NCI-H748 (cell line): ENCODE data around the gene CAST.
"Not testable (repeated sequence)": the region's sequence is repeated elsewhere in the genome, so short reads cannot be mapped to it uniquely, and the experiment has no call there.

ENCODE experiments used
- DNase-seq: peaks from one replicate; lab custom pipeline; 2025; ENCODE audit not compliant: unreplicated experiment; lab: John Stamatoyannopoulos, UW

The CAST gene, protein sequence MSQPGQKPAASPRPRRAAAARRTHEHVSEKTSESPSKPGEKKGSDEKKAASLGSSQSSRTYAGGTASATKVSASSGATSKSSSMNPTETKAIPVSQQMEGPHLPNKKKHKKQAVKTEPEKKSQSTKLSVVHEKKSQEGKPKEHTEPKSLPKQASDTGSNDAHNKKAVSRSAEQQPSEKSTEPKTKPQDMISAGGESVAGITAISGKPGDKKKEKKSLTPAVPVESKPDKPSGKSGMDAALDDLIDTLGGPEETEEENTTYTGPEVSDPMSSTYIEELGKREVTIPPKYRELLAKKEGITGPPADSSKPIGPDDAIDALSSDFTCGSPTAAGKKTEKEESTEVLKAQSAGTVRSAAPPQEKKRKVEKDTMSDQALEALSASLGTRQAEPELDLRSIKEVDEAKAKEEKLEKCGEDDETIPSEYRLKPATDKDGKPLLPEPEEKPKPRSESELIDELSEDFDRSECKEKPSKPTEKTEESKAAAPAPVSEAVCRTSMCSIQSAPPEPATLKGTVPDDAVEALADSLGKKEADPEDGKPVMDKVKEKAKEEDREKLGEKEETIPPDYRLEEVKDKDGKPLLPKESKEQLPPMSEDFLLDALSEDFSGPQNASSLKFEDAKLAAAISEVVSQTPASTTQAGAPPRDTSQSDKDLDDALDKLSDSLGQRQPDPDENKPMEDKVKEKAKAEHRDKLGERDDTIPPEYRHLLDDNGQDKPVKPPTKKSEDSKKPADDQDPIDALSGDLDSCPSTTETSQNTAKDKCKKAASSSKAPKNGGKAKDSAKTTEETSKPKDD

DNA sequence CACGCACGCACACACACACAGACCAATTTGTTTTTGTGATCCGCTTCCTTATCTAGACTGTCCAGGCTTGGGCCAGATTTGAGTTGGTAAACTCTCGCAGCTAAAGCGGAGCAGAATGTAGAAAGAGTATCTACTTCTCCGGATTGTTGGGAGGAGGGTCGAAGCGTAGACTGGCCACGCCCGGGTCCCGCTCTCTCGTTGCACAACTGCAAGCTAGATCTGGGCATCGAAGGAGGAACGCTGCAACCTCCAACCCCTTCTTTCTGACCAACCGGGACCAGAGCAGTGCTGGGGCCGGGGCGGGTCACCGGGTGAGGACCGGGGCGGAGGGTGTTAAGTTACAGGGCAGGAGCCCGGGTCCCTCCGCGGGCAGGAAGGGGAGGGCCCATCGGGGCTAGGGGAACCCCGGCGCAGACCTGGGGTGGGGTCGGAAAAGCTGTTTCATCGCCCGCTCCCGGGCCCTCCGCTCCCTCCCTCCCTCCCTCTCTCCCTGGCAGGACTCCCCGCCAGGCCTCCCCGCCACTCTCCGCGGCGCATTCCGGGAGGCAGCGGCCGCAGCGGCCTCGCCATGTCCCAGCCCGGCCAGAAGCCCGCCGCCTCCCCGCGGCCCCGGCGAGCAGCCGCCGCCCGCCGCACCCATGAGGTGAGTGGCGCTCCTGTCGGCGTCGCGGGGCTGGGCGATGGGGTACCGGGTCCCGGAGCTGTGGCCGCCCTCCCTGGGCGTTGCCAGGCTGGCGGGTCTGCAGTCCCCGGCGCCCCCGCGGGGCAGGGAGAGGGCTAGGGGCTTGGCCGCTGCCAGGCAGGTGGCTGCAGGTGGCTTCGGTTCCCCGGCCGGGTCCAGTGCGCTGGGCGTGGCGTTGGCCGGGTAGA is at the start of gene CAST:
CAST (plus strand) TSS at position 522 of the 870 bp plus-strand sequence; CDS start at position 569, 47 bp downstream.
- DNase-seq: peak; percentile 82

DNA sequence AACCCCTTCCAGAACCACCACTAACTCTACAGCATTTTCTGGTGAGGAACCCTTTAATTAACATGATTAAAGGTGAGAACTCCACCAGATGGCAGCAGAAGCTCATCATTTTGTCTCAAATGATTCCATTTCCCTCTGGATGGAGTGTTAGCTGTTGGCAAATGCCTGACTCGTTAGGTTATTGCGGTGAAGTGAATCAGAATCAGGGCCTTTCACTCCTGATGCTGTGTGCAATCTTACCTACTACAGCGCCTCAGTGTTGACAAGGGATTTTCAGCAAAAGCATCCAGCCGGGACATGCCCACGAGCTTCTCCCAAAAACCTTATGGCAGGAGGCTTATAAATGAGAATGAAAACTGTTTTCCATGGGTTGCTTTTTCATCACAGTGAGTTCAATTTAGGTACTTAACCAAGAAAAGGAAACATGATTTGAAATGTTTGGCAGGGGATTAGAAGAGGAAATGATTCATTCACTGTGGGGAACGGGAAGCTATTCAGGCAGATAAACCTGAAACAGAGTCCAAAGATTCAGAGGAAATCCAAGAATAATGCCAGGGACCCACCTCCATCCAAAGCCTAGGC is 48.0 kb upstream of the CAST start:
- DNase-seq: peak; percentile 80

GRCh38 chr5:96615223-96615622 is 47.0 kb upstream of the CAST start:
- DNase-seq: no peak

GRCh38 chr5:96616801-96617200 is 45.4 kb upstream of the CAST start:
- no peak for DNase-seq

GRCh38 chr5:96618311-96619016 is 43.7 kb upstream of the CAST start:
- DNase-seq: not testable (repeated sequence)

DNA sequence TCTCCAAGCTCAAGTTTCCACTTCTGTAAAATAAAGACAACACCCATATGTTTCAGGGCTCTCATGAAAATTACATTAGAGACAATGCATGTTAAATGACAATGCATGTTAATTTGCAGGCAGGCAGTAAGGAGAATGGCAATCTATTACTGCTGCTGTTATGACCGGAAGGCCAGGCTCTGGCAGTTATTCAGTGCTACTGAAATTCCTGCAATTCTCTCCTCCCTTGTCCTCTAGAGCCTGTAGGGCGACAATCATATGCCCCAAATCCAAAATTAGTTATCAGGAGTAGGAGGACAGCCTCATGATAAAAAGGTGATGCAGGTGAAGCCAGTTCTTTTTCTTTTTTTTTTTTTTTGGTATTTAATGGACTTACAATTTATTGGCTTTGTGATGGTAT is 42.2 kb upstream of the CAST start:
- no peak for DNase-seq

- DNase-seq: peak; percentile 77
Observed at GRCh38 chr5:96624596-96624995, 37.6 kb upstream of the CAST start.

DNA sequence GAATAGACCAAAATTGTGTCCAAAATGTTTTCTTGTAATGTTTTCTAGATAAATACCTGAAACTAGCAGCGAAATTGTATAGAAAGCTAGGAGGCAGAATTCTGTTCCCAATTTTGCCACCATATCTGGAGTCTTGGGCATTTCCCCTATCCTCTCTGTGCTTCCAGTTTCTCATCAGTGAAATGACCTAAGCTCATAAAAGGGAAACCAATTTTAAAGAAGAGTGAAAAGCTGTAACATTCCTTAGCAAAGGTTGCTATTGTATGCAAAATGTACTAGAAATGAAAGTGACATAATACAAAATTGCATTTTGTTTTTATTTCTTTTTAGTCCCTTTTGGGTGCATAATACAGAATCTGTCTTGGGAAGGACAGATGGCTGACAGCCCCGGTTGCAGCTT is 36.8 kb upstream of the CAST start:
- no peak for DNase-seq

DNA sequence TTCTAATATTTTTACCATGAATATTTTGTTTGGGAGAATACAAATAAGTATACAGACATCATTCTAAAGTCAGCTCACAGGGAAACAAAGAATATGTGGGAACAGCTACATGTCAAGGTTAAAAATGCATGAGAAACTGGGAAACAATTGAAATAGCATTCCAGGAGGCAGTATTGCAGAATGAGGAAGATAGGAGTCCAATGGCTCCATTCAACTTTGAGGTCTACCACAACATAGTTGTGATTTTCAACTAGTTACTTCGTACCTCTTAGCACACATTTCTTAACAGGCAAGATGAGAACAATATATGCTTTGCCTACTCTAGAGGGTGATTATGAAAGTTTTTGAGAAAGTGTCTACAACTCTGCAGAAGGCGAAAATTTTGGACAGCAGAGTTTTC is 35.2 kb upstream of the CAST start:
- no peak for DNase-seq

GRCh38 chr5:96627792-96628398 is 34.3 kb upstream of the CAST start:
- DNase-seq: no peak

GRCh38 chr5:96628406-96628805 is 33.8 kb upstream of the CAST start:
- DNase-seq: no peak

GRCh38 chr5:96629774-96630173 is 32.4 kb upstream of the CAST start:
- DNase-seq: peak; percentile 70

GRCh38 chr5:96633820-96634219 is 28.4 kb upstream of the CAST start:
- no peak for DNase-seq

DNA sequence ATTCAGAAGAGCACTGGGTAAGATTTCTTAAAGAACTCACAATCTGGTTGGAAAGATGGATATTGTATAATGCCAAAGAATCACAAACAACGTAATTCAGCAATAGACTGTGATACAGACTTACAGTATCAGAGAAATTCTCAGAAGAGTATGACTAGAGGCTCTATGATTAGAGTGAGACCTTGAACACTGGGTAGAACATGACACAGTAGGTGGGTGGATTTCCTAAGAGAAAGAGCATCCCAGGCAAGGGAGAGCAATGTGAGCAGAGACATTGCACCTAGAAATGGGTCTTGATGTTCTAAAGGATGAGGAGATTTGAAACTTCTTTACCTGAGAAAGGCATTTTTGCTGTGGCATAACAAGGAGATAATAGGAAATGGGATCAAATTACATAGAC is 27.3 kb upstream of the CAST start:
- no peak for DNase-seq

GRCh38 chr5:96636046-96636445 is 26.1 kb upstream of the CAST start:
- DNase-seq: no peak

- no peak for DNase-seq
Observed at GRCh38 chr5:96636594-96636993, 25.6 kb upstream of the CAST start.

- DNase-seq: no peak
Observed at GRCh38 chr5:96637196-96637595, 25.0 kb upstream of the CAST start.

DNA sequence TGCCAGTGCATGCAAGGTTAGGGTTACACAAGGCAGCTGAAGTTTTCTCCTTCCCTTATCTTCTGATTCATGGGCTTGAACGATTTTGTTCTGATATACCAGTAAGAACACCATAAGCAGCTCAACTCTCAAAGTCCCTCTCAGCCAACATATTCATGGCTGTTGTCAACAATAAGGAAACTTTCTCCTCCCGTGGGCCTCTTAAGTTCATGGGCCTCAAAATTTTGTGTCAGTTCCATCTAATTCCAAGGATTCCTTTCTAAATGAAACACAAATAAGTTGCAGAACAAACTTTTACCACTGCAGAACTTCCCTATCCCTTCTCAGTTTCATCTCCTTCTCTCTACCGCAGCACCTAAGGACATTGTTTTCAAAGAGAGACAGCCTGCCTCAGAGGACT is 23.6 kb upstream of the CAST start:
- no peak for DNase-seq

GRCh38 chr5:96640696-96641095 is 21.5 kb upstream of the CAST start:
- no peak for DNase-seq
